NCI-H510A (cell line): Measurements from ENCODE around the gene SLC35E2B.
"Not testable (repeated sequence)": the region's sequence is repeated elsewhere in the genome, so short reads cannot be mapped to it uniquely, and the experiment has no call there.

ENCODE experiments used
- DNase-seq: peaks from one replicate; lab custom pipeline; 2025; lab: John Stamatoyannopoulos, UW

The SLC35E2B gene

GRCh38 chr1:1703796-1704195 is 11.2 kb upstream of the SLC35E2B start:
- no peak for DNase-seq

DNA sequence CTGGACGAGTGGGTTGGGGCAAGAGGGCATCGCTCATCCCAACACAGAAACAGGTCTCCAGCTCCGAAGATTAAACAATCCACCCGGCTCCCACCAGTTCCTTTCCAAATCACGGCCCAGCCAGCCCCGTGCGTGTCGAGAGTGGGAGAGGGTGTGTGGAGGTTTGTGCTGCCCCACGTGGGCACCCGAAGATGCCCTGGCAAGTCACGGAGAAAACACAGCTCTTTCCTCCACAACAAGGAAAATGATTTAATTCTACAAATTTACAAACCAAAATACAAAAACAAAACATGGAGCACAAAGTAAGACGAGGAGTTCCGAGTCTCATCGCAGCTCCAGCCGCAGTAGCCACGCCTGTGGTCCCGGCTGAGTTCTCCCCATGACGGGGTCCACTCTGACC is 9.9 kb upstream of the SLC35E2B start:
- DNase-seq = not testable (repeated sequence)

DNA sequence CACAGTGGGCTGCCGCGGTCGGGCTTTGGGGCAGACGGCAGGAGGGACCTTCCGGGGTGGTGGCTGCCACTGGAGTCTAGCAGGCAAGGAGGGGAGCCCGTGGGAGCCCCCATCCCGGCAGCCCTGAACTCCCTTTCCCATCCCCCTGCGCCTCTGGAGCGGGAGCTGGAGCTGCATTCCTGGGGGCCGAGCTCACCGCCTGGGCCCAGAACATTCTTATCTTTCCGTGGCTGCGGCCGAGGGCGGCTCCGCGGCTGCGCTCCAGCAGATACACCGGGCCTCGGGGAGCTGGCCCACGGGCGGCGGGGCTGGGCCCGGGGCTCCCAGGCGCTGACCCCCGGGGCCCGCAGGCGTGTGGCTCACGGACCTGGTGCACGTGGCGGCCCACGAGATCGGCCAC is 8.0 kb upstream of the SLC35E2B start:
- DNase-seq = not testable (repeated sequence)

GRCh38 chr1:1700067-1700466 is 7.5 kb upstream of the SLC35E2B start:
- not testable (repeated sequence) for DNase-seq

GRCh38 chr1:1699061-1699460 is 6.5 kb upstream of the SLC35E2B start:
- DNase-seq = not testable (repeated sequence)

- DNase-seq = not testable (repeated sequence)
Observed at GRCh38 chr1:1697358-1698183, 5.0 kb upstream of the SLC35E2B start.

DNA sequence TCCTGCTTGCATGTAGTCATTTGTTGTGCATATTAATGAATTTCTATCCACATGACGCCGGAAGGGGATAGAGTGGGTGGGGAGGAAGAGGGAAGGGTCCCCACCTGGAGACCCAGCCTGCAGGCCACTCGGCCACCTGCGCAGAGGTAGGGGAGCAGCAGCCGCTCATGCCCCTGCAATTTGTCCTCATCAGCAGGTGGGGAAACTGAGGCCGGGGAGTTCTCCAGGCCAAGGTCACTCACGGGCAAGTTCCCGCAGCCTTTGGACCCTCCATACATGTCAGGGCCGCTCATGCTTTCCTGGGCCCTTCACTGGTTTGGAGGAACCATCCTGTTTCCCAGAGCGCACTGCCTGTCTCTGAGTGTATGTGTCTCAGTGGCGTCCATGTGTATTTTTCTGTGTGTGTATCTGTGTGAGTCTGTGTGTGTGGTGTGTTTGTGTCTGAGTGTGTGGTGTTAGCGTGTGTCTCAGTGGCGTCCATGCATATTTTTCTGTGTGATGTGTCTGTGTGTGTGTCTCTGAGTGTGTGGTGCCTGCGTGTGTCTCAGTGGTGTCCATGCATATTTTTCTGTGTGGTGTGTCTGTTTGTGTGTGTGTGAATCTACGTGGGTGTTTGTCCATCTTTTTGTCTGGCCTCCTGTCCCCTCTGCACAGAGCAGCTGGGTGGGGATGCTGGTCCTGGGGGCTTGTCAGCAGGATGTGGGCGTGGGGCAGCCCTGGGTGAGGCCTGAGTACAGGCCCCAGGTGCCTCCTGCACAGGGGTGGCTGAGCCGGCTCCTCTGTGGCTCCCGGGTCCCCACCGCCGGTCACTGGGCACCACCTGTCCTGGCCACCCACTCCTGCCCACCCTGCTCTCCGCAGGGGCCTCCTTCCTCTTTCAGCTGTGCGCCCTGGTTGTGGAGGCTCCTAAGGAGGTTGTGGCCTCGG is 4.1 kb upstream of the SLC35E2B start:
- not testable (repeated sequence) for DNase-seq

DNA sequence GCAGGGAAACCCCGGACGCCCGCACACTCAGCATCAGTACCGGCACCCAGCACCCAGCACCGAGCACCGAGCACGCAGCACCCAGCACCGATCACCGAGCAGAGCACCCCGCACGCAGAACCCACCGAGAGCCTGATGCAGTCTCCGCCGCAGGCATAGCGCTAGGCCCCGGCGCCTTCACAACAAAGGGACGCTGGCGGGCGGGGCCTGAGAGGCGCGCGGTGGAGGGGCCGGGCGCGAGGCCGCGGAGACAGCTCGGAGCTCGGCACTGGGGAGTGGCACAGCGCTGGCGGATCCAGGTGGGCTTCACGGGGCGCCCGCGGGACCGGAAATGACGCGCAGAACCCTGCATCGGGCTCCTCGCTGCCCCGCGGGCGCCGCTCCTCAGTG is 276 bp downstream of the SLC35E2B start:
- peak; percentile 94 for DNase-seq

- not testable (repeated sequence) for DNase-seq
Observed at GRCh38 chr1:1691443-1691842, 1.2 kb downstream of the SLC35E2B start.

DNA sequence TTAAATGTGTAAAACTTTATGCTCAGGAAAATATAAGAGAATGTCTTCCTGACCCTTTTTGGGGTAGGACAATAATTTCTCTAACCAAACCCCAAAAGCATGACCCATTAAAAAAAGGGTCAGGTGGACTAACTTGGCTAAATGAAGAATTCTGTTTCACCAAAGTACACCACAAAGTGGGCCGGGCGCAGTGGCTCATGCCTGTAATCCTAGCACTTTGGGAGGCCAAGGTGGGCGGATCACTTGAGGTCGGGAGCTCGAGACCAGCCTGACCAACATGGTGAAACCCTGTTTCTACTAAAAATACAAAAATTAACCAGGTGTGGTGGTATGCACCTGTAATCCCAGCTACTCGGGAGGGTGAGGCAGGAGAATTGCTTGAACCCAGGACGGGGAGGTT is 3.1 kb downstream of the SLC35E2B start:
- not testable (repeated sequence) for DNase-seq

DNA sequence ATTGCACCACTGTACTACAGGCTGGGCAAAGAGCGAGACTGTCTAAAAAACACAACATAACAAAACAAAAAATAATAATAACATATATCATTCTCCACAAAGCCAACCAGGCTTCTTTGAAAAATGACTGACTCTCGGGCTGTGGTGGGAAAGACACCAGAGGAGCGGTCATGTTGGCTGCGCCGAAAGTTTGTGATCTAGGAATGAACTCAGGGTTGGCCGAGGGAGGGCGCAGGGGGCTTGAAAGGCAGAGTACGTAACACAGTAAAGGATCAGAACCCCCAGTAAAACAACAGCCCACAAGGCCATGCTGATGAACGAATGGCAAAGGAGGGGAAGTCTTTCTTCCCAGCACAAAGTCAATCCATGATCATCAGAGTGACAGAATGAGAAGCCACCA is 4.7 kb downstream of the SLC35E2B start:
- no peak for DNase-seq

GRCh38 chr1:1684031-1684681 is 8.4 kb downstream of the SLC35E2B start:
- DNase-seq = no peak

DNA sequence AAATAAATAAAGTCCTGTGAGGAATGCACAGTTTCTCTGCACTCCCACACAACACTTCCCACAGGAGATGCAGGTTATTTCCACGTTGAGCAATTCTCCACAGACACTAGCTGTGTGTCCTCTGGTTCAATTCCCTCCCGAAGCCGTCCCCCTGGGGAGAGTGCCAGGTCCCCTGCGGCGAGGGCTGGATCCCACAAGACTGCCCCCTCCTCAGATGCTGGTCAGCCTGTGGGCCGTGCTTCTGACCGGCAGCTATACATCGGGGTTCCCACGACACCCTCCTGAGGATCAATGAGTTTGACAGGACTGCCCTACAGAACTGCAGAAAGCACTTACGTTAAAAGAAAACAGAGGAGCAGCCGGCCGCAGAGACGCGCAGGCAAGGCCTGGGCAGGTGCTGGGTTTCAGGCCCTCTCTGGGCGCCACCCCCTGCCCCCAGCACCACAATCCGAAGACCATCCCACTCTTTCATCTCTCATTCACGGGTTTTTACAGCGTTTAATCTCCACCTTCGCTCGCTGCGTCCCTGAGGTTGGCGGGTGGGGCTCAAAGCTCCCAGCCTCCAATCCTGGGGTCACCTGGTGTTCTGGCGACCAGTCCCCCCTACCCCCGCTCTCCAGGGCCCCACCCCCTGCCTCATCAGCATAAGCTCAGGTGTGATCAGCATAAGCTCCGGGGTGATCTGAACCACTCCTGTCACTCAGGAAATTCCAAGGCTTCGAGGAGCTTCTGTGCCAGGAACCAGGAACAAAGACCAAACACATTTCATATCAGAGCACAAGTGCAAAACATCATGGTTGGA is 9.3 kb downstream of the SLC35E2B start:
- DNase-seq = no peak

GRCh38 chr1:1680912-1681273 is 11.7 kb downstream of the SLC35E2B start:
- no peak for DNase-seq

GRCh38 chr1:1680031-1680911 is 12.3 kb downstream of the SLC35E2B start:
- no peak for DNase-seq

GRCh38 chr1:1678581-1679380 is 13.8 kb downstream of the SLC35E2B start:
- DNase-seq = no peak

- no peak for DNase-seq
Observed at GRCh38 chr1:1677718-1678580, 14.6 kb downstream of the SLC35E2B start.

DNA sequence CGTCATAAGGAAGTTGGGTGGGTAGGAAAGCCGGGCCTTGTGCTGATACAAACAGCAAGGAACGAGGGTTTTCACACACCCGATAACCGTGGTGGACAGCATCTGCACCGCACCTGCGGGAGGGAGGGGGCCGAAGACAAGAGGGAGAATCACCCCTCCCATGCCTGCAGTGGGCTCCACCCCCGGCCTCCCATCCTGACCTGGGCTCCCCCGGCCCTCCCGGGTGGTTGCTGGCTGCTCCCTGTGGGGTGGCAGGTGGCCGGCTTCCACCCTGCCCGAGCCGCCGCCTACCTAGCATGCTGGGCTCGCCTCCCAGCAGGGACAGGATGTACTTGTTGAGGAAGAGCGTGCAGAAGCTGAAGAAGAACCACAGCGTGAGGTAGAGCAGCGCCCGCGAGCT is 16.5 kb downstream of the SLC35E2B start:
- DNase-seq = not testable (repeated sequence)

DNA sequence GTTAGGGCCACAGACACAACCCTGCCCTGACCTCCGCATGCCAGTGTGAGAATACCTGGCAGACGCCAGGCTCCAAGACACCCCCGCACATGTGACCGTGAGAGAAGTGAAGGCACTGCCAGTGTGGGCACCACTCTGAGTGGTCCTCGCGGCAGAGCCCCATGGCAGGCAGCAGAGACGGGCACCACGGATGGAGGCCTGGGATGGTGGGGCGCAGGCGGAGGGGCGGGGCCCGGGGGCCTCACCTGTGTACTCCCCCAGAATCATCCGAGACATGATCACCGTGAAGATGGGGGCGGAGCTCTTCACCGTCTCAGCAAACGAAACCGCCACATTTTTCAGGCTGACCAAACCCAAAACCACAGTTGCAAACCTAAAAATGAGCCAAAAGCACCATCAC is 17.4 kb downstream of the SLC35E2B start:
- not testable (repeated sequence) for DNase-seq
